Measurements from ENCODE around the gene YY1.

GRCh38 chr14:100236881-100237280 lies 2.1 kb upstream of the YY1 start:
- TF ChIP-seq CTCF (conservative IDR thresholded peaks at IDR 0.05; ENCODE audit: low read depth, low read length) = no peak
- TF ChIP-seq EZH2 (IDR thresholded peaks at IDR 0.05; ENCODE audit: borderline replicate concordance, low read depth, low read length, poor library complexity, severe bottlenecking) = no peak
